ENCODE data around the gene MVD. TPM values are rescaled to one million over a fixed set of nuclear protein-coding genes. Genes with fewer than 3 reads are reported as not detected.
A peak's percentile ranks its signal among the peaks of the same experiment; 100 is the strongest.

Gene MVD
- total RNA-seq, 1 experiment from 2014 or later, result 119 TPM

GRCh38 chr16:88649195-88649923, 13.5 kb downstream of the MVD start:
- H2AFZ ChIP-seq (ENCODE audit: low read depth, low read length, poor library complexity, severe bottlenecking), result no peak overlapping the region
- no peaks in the 10 kb centered on the region for H3K9me3 ChIP-seq (ENCODE audit: control insufficient read depth in 1 of 2, insufficient read depth in 1 of 2, low read depth in 1 of 2, low read length in 2 of 2)
- H3K27me3 ChIP-seq (ENCODE audit: insufficient read depth, low read length), result no peaks in the 10 kb centered on the region
- no peak for TF ChIP-seq ZBTB33 (IDR thresholded peaks at IDR 0.05; ENCODE audit: extremely low read depth, insufficient replicate concordance, low read length)
- no peak for TF ChIP-seq FOSL1 (IDR thresholded peaks at IDR 0.05; ENCODE audit: low read depth)
- TF ChIP-seq EGR1 (IDR thresholded peaks at IDR 0.05; ENCODE audit: low read depth), result no peak
- no peak for TF ChIP-seq CEBPB (IDR thresholded peaks at IDR 0.05; ENCODE audit: low read depth)
- no peak for TF ChIP-seq SP1 (IDR thresholded peaks at IDR 0.05; ENCODE audit: low read depth)
- no peak for TF ChIP-seq ZFX (IDR thresholded peaks at IDR 0.05)
- no peak for TF ChIP-seq EZH2phosphoT487 (IDR thresholded peaks at IDR 0.05; ENCODE audit: borderline replicate concordance)
- no peak for TF ChIP-seq MAX (IDR thresholded peaks at IDR 0.05)
- TF ChIP-seq POLR2AphosphoS5 (IDR thresholded peaks at IDR 0.05; ENCODE audit: low read depth, low read length), result no peak
- no peak for TF ChIP-seq TCF7L2 (IDR thresholded peaks at IDR 0.05; ENCODE audit: borderline replicate concordance, extremely low read depth, insufficient read depth, insufficient read length)
- no peak for TF ChIP-seq JUND (IDR thresholded peaks at IDR 0.05)
- no peak for TF ChIP-seq SRF (IDR thresholded peaks at IDR 0.05; ENCODE audit: low read depth)
- no peak for TF ChIP-seq ELF1 (IDR thresholded peaks at IDR 0.05; ENCODE audit: borderline replicate concordance, low read depth)
- no peak for TF ChIP-seq ATF3 (IDR thresholded peaks at IDR 0.05)
- no peak for TF ChIP-seq POLR2A (IDR thresholded peaks at IDR 0.05; ENCODE audit: borderline replicate concordance, extremely low read depth, insufficient read depth, insufficient read length)
- no peak for TF ChIP-seq CTCF (IDR thresholded peaks at IDR 0.05 in 2 of 3, conservative IDR thresholded peaks at IDR 0.05 in 1 of 3; ENCODE audit: borderline replicate concordance in 1 of 3, insufficient read depth in 1 of 3, low read depth in 2 of 3, low read length in 2 of 3)
- TF ChIP-seq EZH2 (IDR thresholded peaks at IDR 0.05), result no peak
- no peak for TF ChIP-seq REST (IDR thresholded peaks at IDR 0.05; ENCODE audit: low read depth)
- TF ChIP-seq YY1 (IDR thresholded peaks at IDR 0.05; ENCODE audit: extremely low read depth, insufficient replicate concordance, low read depth, low read length), result no peak
- H4K20me1 ChIP-seq (ENCODE audit: insufficient read depth), result no peaks in the 10 kb centered on the region
- no peak for DNase-seq (ENCODE audit: low read depth, low spot score)
- H3K9ac ChIP-seq (ENCODE audit: low read length), result peak overlapping the region; percentile 98
- BruUV-seq (replicated peaks), result no TSS peak
- peak overlapping the region; percentile 86; the same call in 1 of the 2 replicates for H3K27ac ChIP-seq (ENCODE audit: low read depth, low read length)
- H3K4me3 ChIP-seq (replicated peaks in 1 of 2; ENCODE audit: low read depth in 1 of 2, low read length in 2 of 2), result peak overlapping the region; percentile 92 to 99
- ChIA-PET POLR2A (no interaction called here), CTCF (no interaction called here), RAD21 (ENCODE audit: low non-redundant PET in 1 of 2, low total read pairs in 2 of 2, uncharacterized antibody in 2 of 2, unreplicated experiment in 2 of 2) (no interaction called here)
- intact Hi-C loops (cut with micrococcal nuclease), result no loop called here
- ATAC-seq, result no peak
- H3K36me3 ChIP-seq (ENCODE audit: control insufficient read depth in 1 of 2, insufficient read depth in 2 of 2, low read length in 2 of 2), result peaks cover 5 to 10% of the 10 kb centered on the region in 2 experiments; a peak in 1 of 4 replicates
- peaks cover 36% of the 10 kb centered on the region for H3K79me2 ChIP-seq (ENCODE audit: insufficient read depth, low read length)
- H3K4me1 ChIP-seq (ENCODE audit: control insufficient read depth in 1 of 2, insufficient read depth in 2 of 2, low read length in 2 of 2), result peaks cover 16 to 26% of the 10 kb centered on the region in 2 experiments
- H3K9me2 ChIP-seq (ENCODE audit: insufficient read depth), result no peaks in the 10 kb centered on the region
- peak overlapping the region; percentile 95 for H3K4me2 ChIP-seq (ENCODE audit: low read length)
